ENCODE measurements around the gene HAX1. TPM values are rescaled to one million over a fixed set of nuclear protein-coding genes. Genes with fewer than 3 reads are reported as not detected.
A peak's percentile ranks its signal among the peaks of the same experiment; 100 is the strongest.

The HAX1 gene
- total and polyA plus RNA-seq, 2 donors (not counting 1 experiment from before 2014, with no cell fraction given), result 89.9 to 152 TPM

GRCh38 chr1:154263465-154264332, 8.7 kb upstream of the HAX1 start:
- Histone ChIP-seq H3K79me2 (ENCODE audit: control insufficient read depth, insufficient read depth, low read length) (no peaks in the 10 kb centered on the region), H3K4me1 (ENCODE audit: control insufficient read depth, extremely low read depth, insufficient read depth, low read length) (no peaks in the 10 kb centered on the region), H3K36me3 (ENCODE audit: control insufficient read depth, insufficient read depth, low read length) (peaks cover 36% of the 10 kb centered on the region), H3K9me3 (ENCODE audit: control insufficient read depth, insufficient read depth, low read depth, low read length) (no peaks in the 10 kb centered on the region), H3K4me3 (replicated peaks in 1 of 4; ENCODE audit: control extremely low read depth in 1 of 4, insufficient read depth in 1 of 4, low read depth in 3 of 4, low read length in 4 of 4) (no peak overlapping the region), H3K4me2 (ENCODE audit: extremely low read depth, insufficient read depth, low read length) (no peak overlapping the region), H3K27ac (ENCODE audit: insufficient read depth, low read length) (no peak overlapping the region), H4K20me1 (ENCODE audit: control insufficient read depth, extremely low read depth, insufficient read depth, low read length) (no peaks in the 10 kb centered on the region), H3K27me3 (ENCODE audit: control insufficient read depth, insufficient read depth, low read length) (no peaks in the 10 kb centered on the region), H3K9ac (ENCODE audit: insufficient read depth, low read length) (no peak overlapping the region), H2AFZ (ENCODE audit: low read length) (no peak overlapping the region)
- TF ChIP-seq, protein P1, sequence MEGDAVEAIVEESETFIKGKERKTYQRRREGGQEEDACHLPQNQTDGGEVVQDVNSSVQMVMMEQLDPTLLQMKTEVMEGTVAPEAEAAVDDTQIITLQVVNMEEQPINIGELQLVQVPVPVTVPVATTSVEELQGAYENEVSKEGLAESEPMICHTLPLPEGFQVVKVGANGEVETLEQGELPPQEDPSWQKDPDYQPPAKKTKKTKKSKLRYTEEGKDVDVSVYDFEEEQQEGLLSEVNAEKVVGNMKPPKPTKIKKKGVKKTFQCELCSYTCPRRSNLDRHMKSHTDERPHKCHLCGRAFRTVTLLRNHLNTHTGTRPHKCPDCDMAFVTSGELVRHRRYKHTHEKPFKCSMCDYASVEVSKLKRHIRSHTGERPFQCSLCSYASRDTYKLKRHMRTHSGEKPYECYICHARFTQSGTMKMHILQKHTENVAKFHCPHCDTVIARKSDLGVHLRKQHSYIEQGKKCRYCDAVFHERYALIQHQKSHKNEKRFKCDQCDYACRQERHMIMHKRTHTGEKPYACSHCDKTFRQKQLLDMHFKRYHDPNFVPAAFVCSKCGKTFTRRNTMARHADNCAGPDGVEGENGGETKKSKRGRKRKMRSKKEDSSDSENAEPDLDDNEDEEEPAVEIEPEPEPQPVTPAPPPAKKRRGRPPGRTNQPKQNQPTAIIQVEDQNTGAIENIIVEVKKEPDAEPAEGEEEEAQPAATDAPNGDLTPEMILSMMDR (conservative IDR thresholded peaks at IDR 0.05 in 1 of 2, IDR thresholded peaks at IDR 0.05 in 1 of 2; ENCODE audit: low read depth in 1 of 2, low read length in 2 of 2), result no peak
- no peak for TF ChIP-seq EZH2 (IDR thresholded peaks at IDR 0.05; ENCODE audit: low read length, missing control alignments)
- peak in 1 of 2 donors; percentile 28 for DNase-seq (ENCODE audit: low read depth in 2 of 2)

DNA sequence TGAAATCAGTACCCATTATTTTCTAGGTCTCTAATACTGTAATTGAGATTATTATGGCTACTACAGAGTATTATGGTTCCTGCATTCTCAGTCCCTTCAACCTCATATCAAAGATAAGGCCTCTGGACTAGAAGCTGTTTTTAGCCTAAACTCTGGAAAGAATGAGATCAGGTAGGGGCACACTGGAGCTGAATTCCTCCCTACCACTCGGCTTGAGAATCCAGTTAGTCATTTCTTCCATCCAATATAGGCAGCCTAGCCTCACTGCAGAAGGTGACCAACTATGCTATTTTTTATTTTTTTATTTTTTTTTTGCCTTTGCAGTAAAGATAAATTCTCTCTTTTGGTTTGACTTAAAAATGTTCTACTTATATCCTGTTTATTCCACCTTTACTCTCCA, 8.0 kb upstream of the HAX1 start:
- no peaks in the 10 kb centered on the region for H4K20me1 ChIP-seq (ENCODE audit: control insufficient read depth, extremely low read depth, insufficient read depth, low read length)
- DNase-seq (ENCODE audit: low read depth in 2 of 2), result peak in 1 of 2 donors; percentile 36
- no peaks in the 10 kb centered on the region for H3K9me3 ChIP-seq (ENCODE audit: control insufficient read depth, insufficient read depth, low read depth, low read length)
- no peak for TF ChIP-seq EZH2 (IDR thresholded peaks at IDR 0.05; ENCODE audit: low read length, missing control alignments)
- TF ChIP-seq, protein P1 (conservative IDR thresholded peaks at IDR 0.05 in 1 of 2, IDR thresholded peaks at IDR 0.05 in 1 of 2; ENCODE audit: low read depth in 1 of 2, low read length in 2 of 2), result no peak
- H3K36me3 ChIP-seq (ENCODE audit: control insufficient read depth, insufficient read depth, low read length), result peaks cover 42% of the 10 kb centered on the region
- H3K4me2 ChIP-seq (ENCODE audit: extremely low read depth, insufficient read depth, low read length), result no peak overlapping the region
- no peak overlapping the region for H3K4me3 ChIP-seq (replicated peaks in 1 of 4; ENCODE audit: control extremely low read depth in 1 of 4, insufficient read depth in 1 of 4, low read depth in 3 of 4, low read length in 4 of 4)
- no peaks in the 10 kb centered on the region for H3K4me1 ChIP-seq (ENCODE audit: control insufficient read depth, extremely low read depth, insufficient read depth, low read length)
- no peaks in the 10 kb centered on the region for H3K79me2 ChIP-seq (ENCODE audit: control insufficient read depth, insufficient read depth, low read length)
- H3K27ac ChIP-seq (ENCODE audit: insufficient read depth, low read length), result no peak overlapping the region
- no peak overlapping the region for H3K9ac ChIP-seq (ENCODE audit: insufficient read depth, low read length)
- no peaks in the 10 kb centered on the region for H3K27me3 ChIP-seq (ENCODE audit: control insufficient read depth, insufficient read depth, low read length)
- no peak overlapping the region for H2AFZ ChIP-seq (ENCODE audit: low read length)

DNA sequence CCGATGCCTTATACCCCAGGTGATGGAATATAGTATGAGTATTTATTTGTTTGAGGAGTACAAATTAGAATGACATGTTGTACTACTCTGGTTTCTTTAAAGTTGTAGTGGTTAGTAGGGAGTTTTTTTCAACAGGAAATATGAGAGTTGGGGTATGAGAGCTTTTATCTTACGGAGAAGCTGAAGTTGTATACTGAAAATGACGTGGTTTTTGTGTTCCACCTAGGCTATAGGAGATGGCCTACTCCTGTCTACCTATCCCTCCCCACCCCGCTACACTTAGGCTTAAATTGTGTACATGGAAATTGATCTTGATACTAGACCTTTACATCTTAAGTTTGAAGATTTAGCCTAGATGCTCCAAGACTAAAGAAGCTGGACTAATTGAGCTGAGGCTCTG, 6.8 kb upstream of the HAX1 start:
- Histone ChIP-seq H3K27me3 (ENCODE audit: control insufficient read depth, insufficient read depth, low read length) (no peaks in the 10 kb centered on the region), H3K4me1 (ENCODE audit: control insufficient read depth, extremely low read depth, insufficient read depth, low read length) (no peaks in the 10 kb centered on the region), H3K27ac (ENCODE audit: insufficient read depth, low read length) (no peak overlapping the region), H3K79me2 (ENCODE audit: control insufficient read depth, insufficient read depth, low read length) (no peaks in the 10 kb centered on the region), H4K20me1 (ENCODE audit: control insufficient read depth, extremely low read depth, insufficient read depth, low read length) (no peaks in the 10 kb centered on the region), H3K4me2 (ENCODE audit: extremely low read depth, insufficient read depth, low read length) (no peak overlapping the region), H3K9me3 (ENCODE audit: control insufficient read depth, insufficient read depth, low read depth, low read length) (no peaks in the 10 kb centered on the region), H3K9ac (ENCODE audit: insufficient read depth, low read length) (no peak overlapping the region), H3K4me3 (replicated peaks in 1 of 4; ENCODE audit: control extremely low read depth in 1 of 4, insufficient read depth in 1 of 4, low read depth in 3 of 4, low read length in 4 of 4) (no peak overlapping the region), H3K36me3 (ENCODE audit: control insufficient read depth, insufficient read depth, low read length) (peaks cover 34% of the 10 kb centered on the region), H2AFZ (ENCODE audit: low read length) (no peak overlapping the region)
- TF ChIP-seq EZH2 (IDR thresholded peaks at IDR 0.05; ENCODE audit: low read length, missing control alignments), result no peak
- TF ChIP-seq, protein P1 (conservative IDR thresholded peaks at IDR 0.05 in 1 of 2, IDR thresholded peaks at IDR 0.05 in 1 of 2; ENCODE audit: low read depth in 1 of 2, low read length in 2 of 2), result no peak
- DNase-seq (ENCODE audit: low read depth in 2 of 2), result no peak
